IMR-90 (cell line): ENCODE measurements around the gene STAU1. TPM values are rescaled to one million over a fixed set of nuclear protein-coding genes. Genes with fewer than 3 reads are reported as not detected.

ENCODE experiments used
- ATAC-seq: fragments of 200-7000 bp; cut with Tn5 transposase; 2 replicates; pipeline ENCODE4 v1.9.1; 2020; ENCODE audit warnings: low read depth, mild to moderate bottlenecking, moderate library complexity
- BruUV-seq: library from RNA; stranded (reverse); fragments of 400-500 nt; replicated peaks from 2 replicates; lab custom pipeline; 2021; lab: Mats Ljungman, UMichigan
- CTCF ChIA-PET: fragments of 300-600 bp; formaldehyde crosslinking; extraction: SDS; loops from one replicate; lab custom pipeline; 2021; ENCODE audit warnings: antibody characterized with exemption; lab: Yijun Ruan, JAX
- POLR2A ChIA-PET: fragments of 300-600 bp; sonication (Branson Sonifier 250); formaldehyde crosslinking; loops from one replicate; lab custom pipeline; 2022; ENCODE audit warnings: antibody characterized with exemption; ENCODE audit not compliant: unreplicated experiment; lab: Charles Lee
- DNase-seq: peaks from one replicate; pipeline ENCODE4 v3.0.0; 2013
- H2AFZ ChIP-seq: replicated peaks from 2 replicates; pipeline ENCODE3; 2013; ENCODE audit warnings: low read length, mild to moderate bottlenecking; ENCODE audit not compliant: poor library complexity
- H2AK5ac ChIP-seq: 2 replicates; pipeline ENCODE4 v1.6.1; 2013; ENCODE audit warnings: low read depth, low read length, inconsistent platforms
- H2AK9ac ChIP-seq: replicated peaks from 2 replicates; pipeline ENCODE3; 2013; ENCODE audit warnings: mild to moderate bottlenecking, low read depth, low read length, moderate library complexity; ENCODE audit not compliant: poor library complexity
- H2BK120ac ChIP-seq: 2 replicates; pipeline ENCODE4 v1.6.1; 2013; ENCODE audit warnings: low read depth, low read length, inconsistent platforms
- H2BK15ac ChIP-seq: 3 replicates; pipeline ENCODE4 v1.6.1; 2013; ENCODE audit warnings: low read depth, low read length, inconsistent platforms
- H2BK20ac ChIP-seq: 2 replicates; pipeline ENCODE4 v1.6.1; 2013; ENCODE audit warnings: low read depth, mild to moderate bottlenecking, inconsistent platforms, low read length, moderate library complexity
- H2BK5ac ChIP-seq: 2 replicates; pipeline ENCODE4 v1.6.1; 2013; ENCODE audit warnings: mild to moderate bottlenecking, low read depth, low read length, inconsistent platforms; ENCODE audit not compliant: poor library complexity, severe bottlenecking
- H3K14ac ChIP-seq: replicated peaks from 2 replicates; pipeline ENCODE4 v1.6.1; 2013; ENCODE audit warnings: low read depth, low read length, inconsistent platforms
- H3K18ac ChIP-seq: 2 replicates; pipeline ENCODE4 v1.6.1; 2013; ENCODE audit warnings: low read depth, low read length, control low read depth
- H3K23ac ChIP-seq: 2 replicates; pipeline ENCODE4 v1.6.1; 2013; ENCODE audit warnings: low read depth, low read length, inconsistent platforms
- H3K27ac ChIP-seq: 2 replicates; pipeline ENCODE4 v1.5.1; 2013; ENCODE audit warnings: mild to moderate bottlenecking, control low read depth, low read length; ENCODE audit not compliant: insufficient read depth
- H3K27me3 ChIP-seq: 2 replicates; pipeline ENCODE4 v1.6.1; 2013; ENCODE audit warnings: low read length; ENCODE audit not compliant: control insufficient read depth, insufficient read depth
- H3K36me3 ChIP-seq: 2 replicates; pipeline ENCODE4 v1.6.1; 2013; ENCODE audit warnings: low read length, mixed read lengths; ENCODE audit not compliant: control insufficient read depth, insufficient read depth
- H3K4ac ChIP-seq: 2 replicates; pipeline ENCODE4 v1.6.1; 2013; ENCODE audit warnings: low read depth, low read length, inconsistent platforms
- H3K4me1 ChIP-seq: 2 replicates; pipeline ENCODE4 v1.6.1; 2013; ENCODE audit warnings: low read length, mixed read lengths; ENCODE audit not compliant: control insufficient read depth, insufficient read depth
- H3K4me2 ChIP-seq: 2 replicates; pipeline ENCODE4 v1.6.1; 2013; ENCODE audit warnings: low read depth, mild to moderate bottlenecking, control low read depth, low read length, moderate library complexity
- H3K4me3 ChIP-seq: 2 replicates; pipeline ENCODE4 v1.5.1; 2013; ENCODE audit warnings: low read depth, mild to moderate bottlenecking, control low read depth, low read length, moderate library complexity; ENCODE audit not compliant: insufficient read depth
- H3K56ac ChIP-seq: 2 replicates; pipeline ENCODE4 v1.6.1; 2013; ENCODE audit warnings: low read length, inconsistent platforms; ENCODE audit not compliant: insufficient read depth; ENCODE audit errors: extremely low read depth
- H3K79me1 ChIP-seq, 2 experiments: 2 replicates each; pipeline ENCODE4 v1.6.1; 2013; ENCODE audit warnings: low read length in 2 of 2, inconsistent platforms in 1 of 2, low read depth in 1 of 2
- H3K9ac ChIP-seq: 2 replicates; pipeline ENCODE4 v1.6.1; 2013; ENCODE audit warnings: low read depth, low read length, control low read depth
- H3K9me1 ChIP-seq: 2 replicates; pipeline ENCODE4 v1.6.1; 2013; ENCODE audit warnings: low read length, inconsistent platforms; ENCODE audit not compliant: insufficient read depth
- H3K9me3 ChIP-seq: 2 replicates; pipeline ENCODE4 v1.6.1; 2013; ENCODE audit warnings: low read length; ENCODE audit not compliant: control insufficient read depth, insufficient read depth
- H4K20me1 ChIP-seq: 2 replicates; pipeline ENCODE4 v1.6.1; 2013; ENCODE audit warnings: low read length, inconsistent platforms; ENCODE audit not compliant: insufficient read depth
- H4K5ac ChIP-seq: 2 replicates; pipeline ENCODE4 v1.6.1; 2013; ENCODE audit warnings: mild to moderate bottlenecking, low read depth, low read length, control low read depth
- H4K8ac ChIP-seq, 2 experiments: 2 replicates each; pipeline ENCODE4 v1.6.1; 2013; ENCODE audit warnings: low read depth in 2 of 2, low read length in 2 of 2, control low read depth in 1 of 2, inconsistent platforms in 1 of 2
- H4K91ac ChIP-seq: 2 replicates; pipeline ENCODE4 v1.6.1; 2013; ENCODE audit warnings: low read depth, low read length, inconsistent platforms; ENCODE audit not compliant: insufficient read depth
- BHLHE40 ChIP-seq: fragments of 150-350 bp; IDR thresholded peaks from 2 replicates; pipeline ENCODE4 v1.6.1; 2016; ENCODE audit warnings: mild to moderate bottlenecking, low read depth, low read length
- CEBPB ChIP-seq: IDR thresholded peaks from 2 replicates; pipeline ENCODE4 v1.6.1; 2012; ENCODE audit warnings: low read depth, low read length, improper control_type of control experiment
- CHD1 ChIP-seq: IDR thresholded peaks from 2 replicates; pipeline ENCODE4 v1.6.1; 2012; ENCODE audit warnings: low read depth, low read length, improper control_type of control experiment
- FOS ChIP-seq: fragments of 150-350 bp; IDR thresholded peaks from 2 replicates; pipeline ENCODE4 v1.6.1; 2016; ENCODE audit warnings: low read depth, low read length
- MAFK ChIP-seq: IDR thresholded peaks from 2 replicates; pipeline ENCODE4 v1.6.1; 2012; ENCODE audit warnings: low read depth, low read length, improper control_type of control experiment
- MAZ ChIP-seq: IDR thresholded peaks from 2 replicates; pipeline ENCODE4 v1.6.1; 2012; ENCODE audit warnings: low read depth, mild to moderate bottlenecking, low read length, improper control_type of control experiment, moderate library complexity, borderline replicate concordance
- MXI1 ChIP-seq: IDR thresholded peaks from 2 replicates; pipeline ENCODE4 v1.6.1; 2012; ENCODE audit warnings: low read depth, mild to moderate bottlenecking, low read length, moderate library complexity, borderline replicate concordance
- NFE2L2 ChIP-seq: fragments of 150-350 bp; IDR thresholded peaks from 2 replicates; pipeline ENCODE4 v1.6.1; 2016; ENCODE audit warnings: low read depth, mild to moderate bottlenecking, low read length
- POLR2A ChIP-seq: IDR thresholded peaks from 2 replicates; pipeline ENCODE4 v1.6.1; 2012; ENCODE audit warnings: mild to moderate bottlenecking, low read depth, low read length
- RAD21 ChIP-seq: IDR thresholded peaks from 2 replicates; pipeline ENCODE4 v1.6.1; 2012; ENCODE audit warnings: low read length, improper control_type of control experiment
- RCOR1 ChIP-seq: IDR thresholded peaks from 2 replicates; pipeline ENCODE4 v1.6.1; 2012; ENCODE audit warnings: mild to moderate bottlenecking, low read length, improper control_type of control experiment; ENCODE audit not compliant: insufficient replicate concordance
- RFX5 ChIP-seq: IDR thresholded peaks from 2 replicates; pipeline ENCODE4 v1.8.0; 2012; ENCODE audit warnings: low read depth, mild to moderate bottlenecking, low read length, moderate library complexity
- SMC3 ChIP-seq: fragments of 150-350 bp; IDR thresholded peaks from 2 replicates; pipeline ENCODE4 v1.6.1; 2016; ENCODE audit warnings: low read depth, mild to moderate bottlenecking, antibody characterized with exemption, low read length, moderate library complexity
- WGBS, 2 experiments: methylation state at CpG; one replicate each; pipeline versions ENCODE4 v1.1.5 to v1.1.7; 2013; ENCODE audit warnings: missing lambda C conversion rate in 2 of 2; ENCODE audit not compliant: insufficient read length in 1 of 2; ENCODE audit errors: extremely low coverage in 2 of 2; 5-methylcytosine and 5-hydroxymethylcytosine counted together
- dilution Hi-C: fragments of 300-500 bp; cut with HindIII; formaldehyde crosslinking; loops from one replicate; pipeline ENCODE4 v1.14.3; 2018; ENCODE audit warnings: low sequenced_read_pairs; ENCODE audit not compliant: unreplicated experiment
- in situ Hi-C: fragments of 300-500 bp; cut with MboI; formaldehyde crosslinking; loops from 3 replicates; pipeline ENCODE4 v1.14.3; 2019; ENCODE audit warnings: low sequenced_read_pairs, inconsistent platforms, mixed read lengths
- intact Hi-C: fragments of 100-400 bp; cut with micrococcal nuclease; formaldehyde crosslinking; loops from 2 replicates; pipeline ENCODE4 v1.10.0; 2022
- polyA plus RNA-seq, 3 experiments: library from polyadenylated mRNA; depleted of rRNA; stranded (reverse); fragments of >200 nt; gene quantifications; 2 replicates each; pipeline ENCODE4 v1.2.3, GENCODE V29; 2012; ENCODE audit warnings: low replicate concordance in 1 of 3
- total RNA-seq: library from RNA; depleted of rRNA; stranded (reverse); fragments of >200 nt; gene quantifications from 2 replicates; pipeline ENCODE4 v1.2.3, GENCODE V29; 2012
- TF ChIP-seq, protein P1 (sequence below): fragments of 150-350 bp; IDR thresholded peaks from 2 replicates; pipeline ENCODE4 v1.6.1; 2017; ENCODE audit warnings: mild to moderate bottlenecking, antibody characterized with exemption, low read length, low read depth
- TF ChIP-seq, protein P2 (sequence below): conservative IDR thresholded peaks from 2 replicates; pipeline ENCODE4 v1.5.1; 2012; ENCODE audit warnings: mild to moderate bottlenecking, low read depth, low read length, improper control_type of control experiment

STAU1 gene
- total and polyA plus RNA-seq, 2 of the 4 experiments (the other 2 are of a cell fraction) = 35.3 to 50.3 TPM

DNA sequence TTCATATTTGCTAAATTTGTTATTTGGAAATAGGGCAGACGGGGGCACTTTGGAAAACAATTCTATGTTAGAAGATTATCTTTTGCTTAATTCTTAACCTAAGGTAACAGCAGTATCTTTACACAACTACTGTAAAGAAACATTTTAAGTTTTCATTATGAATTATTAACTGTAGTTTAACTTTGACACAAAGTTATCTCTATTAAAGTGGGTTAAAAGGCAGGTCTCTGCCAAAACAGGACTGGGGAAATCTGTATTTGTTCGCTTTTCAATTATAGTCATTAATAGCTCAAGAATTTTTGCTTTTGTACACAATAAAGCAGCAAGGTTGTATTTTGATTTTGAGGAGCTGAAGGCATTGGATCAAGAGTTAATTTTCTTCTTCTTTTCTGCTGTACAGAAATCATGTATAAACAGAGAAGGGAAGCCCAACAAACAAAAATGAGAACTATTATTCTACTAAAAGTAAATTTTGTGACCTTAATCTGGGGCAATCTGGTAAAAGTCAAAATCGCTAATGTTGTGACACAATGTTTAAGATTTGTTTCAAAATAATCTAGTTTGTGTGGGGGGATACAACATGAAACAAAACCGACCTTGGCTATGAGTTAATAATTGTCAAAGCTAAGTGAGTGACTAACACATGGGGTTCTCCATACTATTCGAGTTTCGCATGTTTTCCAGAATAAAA, 2.9 kb downstream of the STAU1 start:
- Histone ChIP-seq H2BK20ac (no peak overlapping the region), H3K27me3 (no peaks in the 10 kb centered on the region), H2AK9ac (no peak overlapping the region), H2BK15ac (no peak overlapping the region), H4K8ac (no peak overlapping the region), H4K91ac (no peak overlapping the region), H3K56ac (no peak overlapping the region), H3K9me3 (no peaks in the 10 kb centered on the region), H2BK5ac (no peak overlapping the region), H4K20me1 (peaks cover 67% of the 10 kb centered on the region), H3K27ac (no peak overlapping the region), H3K79me1 (peaks cover 5 to 52% of the 10 kb centered on the region in 2 experiments; a peak in 3 of 4 replicates), H3K36me3 (no peaks in the 10 kb centered on the region), H3K4me2 (no peak overlapping the region), H3K4me1 (peaks cover 3% of the 10 kb centered on the region; the same call in 1 of the 2 replicates), H4K5ac (no peak overlapping the region), H2AK5ac (no peak overlapping the region), H3K18ac (no peak overlapping the region), H2BK120ac (no peak overlapping the region), H3K14ac (no peak overlapping the region), H3K9me1 (no peaks in the 10 kb centered on the region), H3K23ac (no peak overlapping the region; the same call in 1 of the 2 replicates), H3K4me3 (no peak overlapping the region), H3K4ac (no peak overlapping the region), H2AFZ (no peak overlapping the region), H3K9ac (no peak overlapping the region)
- ChIA-PET POLR2A (no interaction called here), CTCF (interaction anchor here (1.0 to 1.1 kb wide), 2 partner anchors 32 to 52 kb away, joined by 3 read pairs; no protein-coding TSS in a partner anchor)
- no peak for ATAC-seq
- in situ Hi-C loops (no loop called here), dilution Hi-C loops (no loop called here), intact Hi-C loops (loop anchor here (5.0 to 10.0 kb wide), 2 partner anchors 50 to 382 kb away; partner anchors contain the start of gene PTGIS)
- DNase-seq = no peak
- 69% methylated on average over 2 of the region's 6 CpGs; no CpG with 5 or more reads in 1 of the 2 experiments for WGBS, 2 experiments
- no TSS peak for BruUV-seq
- no peak for TF ChIP-seq CEBPB
- TF ChIP-seq POLR2A = no peak
- TF ChIP-seq FOS = no peak
- no peak for TF ChIP-seq SMC3
- TF ChIP-seq MAFK = no peak
- TF ChIP-seq, protein P1, sequence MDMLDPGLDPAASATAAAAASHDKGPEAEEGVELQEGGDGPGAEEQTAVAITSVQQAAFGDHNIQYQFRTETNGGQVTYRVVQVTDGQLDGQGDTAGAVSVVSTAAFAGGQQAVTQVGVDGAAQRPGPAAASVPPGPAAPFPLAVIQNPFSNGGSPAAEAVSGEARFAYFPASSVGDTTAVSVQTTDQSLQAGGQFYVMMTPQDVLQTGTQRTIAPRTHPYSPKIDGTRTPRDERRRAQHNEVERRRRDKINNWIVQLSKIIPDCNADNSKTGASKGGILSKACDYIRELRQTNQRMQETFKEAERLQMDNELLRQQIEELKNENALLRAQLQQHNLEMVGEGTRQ = no peak
- TF ChIP-seq MAZ = no peak
- no peak for TF ChIP-seq RAD21
- TF ChIP-seq BHLHE40 = no peak
- no peak for TF ChIP-seq MXI1
- no peak for TF ChIP-seq RCOR1
- no peak for TF ChIP-seq NFE2L2
- TF ChIP-seq, protein P2, sequence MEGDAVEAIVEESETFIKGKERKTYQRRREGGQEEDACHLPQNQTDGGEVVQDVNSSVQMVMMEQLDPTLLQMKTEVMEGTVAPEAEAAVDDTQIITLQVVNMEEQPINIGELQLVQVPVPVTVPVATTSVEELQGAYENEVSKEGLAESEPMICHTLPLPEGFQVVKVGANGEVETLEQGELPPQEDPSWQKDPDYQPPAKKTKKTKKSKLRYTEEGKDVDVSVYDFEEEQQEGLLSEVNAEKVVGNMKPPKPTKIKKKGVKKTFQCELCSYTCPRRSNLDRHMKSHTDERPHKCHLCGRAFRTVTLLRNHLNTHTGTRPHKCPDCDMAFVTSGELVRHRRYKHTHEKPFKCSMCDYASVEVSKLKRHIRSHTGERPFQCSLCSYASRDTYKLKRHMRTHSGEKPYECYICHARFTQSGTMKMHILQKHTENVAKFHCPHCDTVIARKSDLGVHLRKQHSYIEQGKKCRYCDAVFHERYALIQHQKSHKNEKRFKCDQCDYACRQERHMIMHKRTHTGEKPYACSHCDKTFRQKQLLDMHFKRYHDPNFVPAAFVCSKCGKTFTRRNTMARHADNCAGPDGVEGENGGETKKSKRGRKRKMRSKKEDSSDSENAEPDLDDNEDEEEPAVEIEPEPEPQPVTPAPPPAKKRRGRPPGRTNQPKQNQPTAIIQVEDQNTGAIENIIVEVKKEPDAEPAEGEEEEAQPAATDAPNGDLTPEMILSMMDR = no peak
- no peak for TF ChIP-seq CHD1
- no peak for TF ChIP-seq RFX5
